Stimulated activated naive CD4-positive, alpha-beta T cell treated with Interleukin-2 at 50 U/mL for 16 hours (primary cell): ENCODE results near the gene ZKSCAN2.

Experiments
- DNase-seq: peaks from one replicate; lab custom pipeline; 2025; lab: John Stamatoyannopoulos, UW

Gene ZKSCAN2

DNA sequence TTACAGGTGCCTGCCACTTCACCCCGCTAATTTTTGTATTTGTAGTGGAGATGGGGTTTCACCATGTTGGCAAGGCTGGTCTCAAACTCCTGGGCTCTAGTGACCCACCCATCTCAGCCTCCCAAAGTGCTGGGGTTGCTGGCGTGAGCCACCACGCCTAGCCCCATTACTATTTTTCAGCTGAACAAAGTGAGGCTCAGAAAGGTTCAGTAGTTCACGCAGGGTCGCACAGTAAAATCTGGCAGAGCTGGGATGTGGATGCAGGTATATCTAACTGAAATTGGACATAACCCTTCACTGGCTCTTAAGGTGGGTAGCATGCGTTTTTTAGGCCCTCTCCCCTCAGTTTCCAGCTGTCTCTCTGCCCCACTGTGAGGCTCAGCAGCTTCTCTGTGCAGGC, 33.7 kb downstream of the ZKSCAN2 start:
- DNase-seq, result no peak

DNA sequence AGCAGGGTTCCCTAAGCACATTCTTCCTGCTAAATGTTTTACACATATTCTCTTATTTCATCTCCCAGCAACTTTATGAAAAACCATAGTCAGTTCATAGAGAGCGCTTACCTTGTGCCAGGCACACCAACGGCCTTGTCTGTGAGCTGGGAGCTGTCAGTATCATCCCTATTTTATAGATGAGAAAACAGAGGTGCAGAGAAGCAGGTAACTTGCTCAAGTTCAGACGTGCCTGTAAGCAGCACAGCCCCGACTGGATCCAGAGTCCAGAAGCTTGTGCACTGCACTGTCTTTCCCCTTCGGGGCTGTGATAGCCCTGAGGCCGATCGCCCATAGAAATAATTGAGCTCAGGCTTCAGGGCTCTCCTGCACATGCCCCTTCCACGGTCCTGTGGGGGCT, 34.7 kb downstream of the ZKSCAN2 start:
- no peak for DNase-seq

DNA sequence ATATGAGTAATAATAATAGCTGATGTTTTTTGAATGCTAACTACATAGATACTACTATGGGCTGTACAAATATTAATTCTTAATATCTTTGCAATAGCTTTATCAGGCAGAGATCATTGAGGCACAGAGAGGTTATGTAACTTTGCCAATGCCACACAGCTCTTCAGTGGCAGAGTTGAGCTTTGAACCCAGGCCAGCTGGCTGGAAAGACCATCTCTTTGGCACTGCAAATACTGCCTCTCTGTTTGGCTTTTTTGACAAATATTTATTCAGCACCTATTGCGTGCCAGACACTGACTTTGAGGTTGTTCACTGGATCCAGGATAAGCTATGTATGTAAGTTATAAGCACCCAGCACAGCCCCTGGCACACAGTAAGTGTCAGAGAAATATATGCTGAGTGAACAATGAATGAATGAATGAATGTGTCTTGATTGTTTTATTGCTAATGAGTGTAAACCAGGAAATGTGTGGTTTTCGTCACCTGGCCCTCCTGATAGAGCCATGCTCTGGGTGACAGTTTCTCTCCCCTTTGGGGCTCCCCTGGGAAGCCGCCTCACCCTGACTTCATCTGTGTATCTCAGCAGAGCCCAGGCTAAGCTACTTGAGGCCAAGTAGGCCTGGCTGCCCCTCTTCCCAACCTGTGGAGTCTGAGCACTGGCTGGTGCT, 38.4 kb downstream of the ZKSCAN2 start:
- no peak for DNase-seq

DNA sequence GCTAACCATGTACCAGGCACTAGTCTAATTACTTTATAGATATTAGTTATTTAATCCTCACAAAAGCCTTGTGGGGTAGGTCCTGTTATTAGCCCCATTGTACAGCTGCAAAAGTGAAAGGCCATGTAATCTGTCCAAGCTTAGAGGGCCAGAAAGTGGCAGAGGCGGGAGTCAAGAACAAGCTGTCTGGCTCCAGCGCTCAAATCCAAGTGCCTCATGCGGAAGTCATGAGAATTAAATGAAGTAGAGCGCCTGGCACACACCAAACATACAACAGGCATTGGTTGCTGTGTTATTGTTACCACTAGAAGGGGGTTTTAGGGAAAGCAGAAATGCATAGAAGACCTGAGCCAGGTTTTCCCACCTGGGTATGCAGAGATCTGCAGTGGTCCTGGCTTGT, 39.7 kb downstream of the ZKSCAN2 start:
- DNase-seq, result no peak

DNA sequence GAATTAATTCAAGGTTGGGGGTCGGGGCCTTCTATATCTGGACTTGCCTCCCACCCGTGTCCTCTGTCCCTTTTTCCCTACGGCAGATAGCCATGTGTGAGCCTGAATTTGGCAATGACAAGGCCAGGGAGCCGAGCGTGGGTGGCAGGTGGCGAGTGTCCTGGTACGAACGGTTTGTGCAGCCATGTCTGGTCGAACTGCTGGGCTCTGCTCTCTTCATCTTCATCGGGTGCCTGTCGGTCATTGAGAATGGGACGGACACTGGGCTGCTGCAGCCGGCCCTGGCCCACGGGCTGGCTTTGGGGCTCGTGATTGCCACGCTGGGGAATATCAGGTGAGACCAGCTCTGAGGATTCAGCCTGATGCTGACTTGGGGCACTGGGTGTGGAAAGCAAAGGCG, 40.5 kb downstream of the ZKSCAN2 start:
- DNase-seq, result no peak

DNA sequence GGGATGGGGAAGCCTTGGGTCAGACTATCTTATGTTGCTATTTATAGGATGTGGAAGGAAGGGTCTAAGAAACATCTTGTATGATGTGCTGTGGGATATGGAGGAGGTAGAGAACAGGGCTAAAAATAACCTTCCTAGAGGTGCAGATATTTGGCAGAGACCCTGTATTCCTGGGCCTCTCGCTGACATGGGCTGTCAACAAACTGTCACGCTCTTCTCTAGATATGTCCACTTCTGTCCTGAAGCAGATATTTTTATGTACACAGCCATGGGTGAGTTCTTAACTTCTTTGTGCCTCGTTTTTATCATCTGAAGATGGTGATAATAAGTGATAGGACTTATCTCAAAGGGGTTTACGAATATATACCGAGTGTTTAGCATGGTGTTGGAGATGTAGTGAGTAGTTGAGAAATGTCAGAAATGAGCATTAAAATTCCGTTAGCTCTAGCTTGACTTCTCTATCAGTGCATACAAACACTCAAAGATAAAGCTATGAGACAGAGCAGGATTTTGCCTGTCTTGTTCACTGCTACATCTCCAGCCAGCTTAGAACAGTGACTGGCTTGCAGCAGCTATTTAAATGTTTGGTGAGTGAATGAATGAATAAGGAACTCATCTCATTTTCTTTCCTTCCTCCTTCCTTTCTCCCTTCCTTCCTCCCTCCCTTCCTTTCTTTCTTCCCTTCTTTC, 43.8 kb downstream of the ZKSCAN2 start:
- no peak for DNase-seq

DNA sequence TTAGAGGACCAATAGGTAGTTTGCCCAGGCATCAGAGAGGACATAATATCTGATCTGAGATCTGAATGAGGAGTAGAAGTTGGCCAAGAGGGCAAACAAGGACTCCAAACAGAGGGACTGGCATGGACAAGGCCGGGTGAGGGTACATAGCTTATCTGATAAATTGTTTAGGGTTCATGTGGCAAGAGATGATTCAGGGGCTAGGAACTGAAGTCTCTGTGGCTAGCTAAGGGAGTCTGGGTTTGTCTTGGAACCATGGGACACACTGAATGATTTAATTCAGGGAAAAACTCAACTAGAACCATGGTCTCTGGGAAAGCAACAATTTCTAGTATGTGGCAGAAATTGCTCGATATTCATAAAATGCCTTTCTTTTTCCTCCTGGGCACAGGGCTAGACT, 45.0 kb downstream of the ZKSCAN2 start:
- DNase-seq, result no peak

DNA sequence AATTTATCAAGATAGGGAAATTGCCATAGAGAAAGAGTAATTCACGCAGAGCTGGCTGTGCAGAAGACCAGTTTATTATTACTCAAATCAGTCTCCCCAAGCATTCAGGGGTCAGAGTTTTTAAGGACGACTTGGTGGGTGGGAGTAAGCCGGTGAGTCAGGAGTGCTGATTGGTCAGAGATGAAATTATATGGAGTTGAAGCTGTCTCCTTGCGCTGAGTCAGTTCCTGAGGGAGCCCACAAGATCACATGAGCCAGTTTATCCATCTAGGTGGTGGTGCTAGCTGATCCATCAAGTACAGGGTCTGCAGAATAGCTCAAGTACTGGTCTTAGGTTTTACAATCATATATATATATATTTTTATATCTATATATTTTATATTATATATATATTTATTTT, 46.9 kb downstream of the ZKSCAN2 start:
- DNase-seq, result no peak

DNA sequence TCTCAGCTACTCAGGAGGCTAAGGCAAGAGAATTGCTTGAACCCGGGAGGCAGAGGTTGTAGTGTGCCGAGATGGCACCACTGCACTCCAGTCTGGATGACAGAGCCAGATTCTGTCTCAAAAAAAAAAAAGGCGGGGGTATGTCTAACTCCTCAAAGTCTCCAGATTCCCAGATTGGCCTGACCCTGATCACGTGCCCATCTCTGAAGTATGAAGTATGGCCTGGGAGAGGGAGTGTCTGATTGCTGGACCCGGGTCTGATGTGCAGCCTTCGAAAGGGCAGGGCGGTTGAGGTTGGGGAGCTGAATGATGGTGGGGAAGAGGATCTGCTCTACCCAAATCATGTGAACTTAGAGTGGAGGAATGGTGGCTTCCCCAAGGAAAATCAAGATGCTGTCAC, 58.2 kb downstream of the ZKSCAN2 start:
- DNase-seq, result no peak

DNA sequence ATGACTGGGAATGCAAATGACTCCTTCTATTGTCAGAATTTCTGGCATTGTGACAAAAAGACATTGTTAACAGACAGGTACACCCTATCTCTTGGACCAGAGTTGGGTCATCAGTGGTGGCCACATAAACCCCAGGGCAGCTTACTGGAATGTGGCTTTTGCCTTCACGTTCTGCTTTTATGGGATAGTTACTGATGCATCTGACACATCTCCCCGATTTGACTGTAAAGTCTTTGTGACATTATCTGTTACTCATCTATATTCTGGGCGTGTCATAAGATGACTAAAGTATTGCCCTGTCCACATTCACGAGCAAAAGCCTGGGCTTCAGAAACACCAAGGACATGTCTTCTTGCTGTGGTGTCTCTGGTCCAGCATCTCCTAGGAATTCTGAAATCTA, 59.6 kb downstream of the ZKSCAN2 start:
- no peak for DNase-seq

DNA sequence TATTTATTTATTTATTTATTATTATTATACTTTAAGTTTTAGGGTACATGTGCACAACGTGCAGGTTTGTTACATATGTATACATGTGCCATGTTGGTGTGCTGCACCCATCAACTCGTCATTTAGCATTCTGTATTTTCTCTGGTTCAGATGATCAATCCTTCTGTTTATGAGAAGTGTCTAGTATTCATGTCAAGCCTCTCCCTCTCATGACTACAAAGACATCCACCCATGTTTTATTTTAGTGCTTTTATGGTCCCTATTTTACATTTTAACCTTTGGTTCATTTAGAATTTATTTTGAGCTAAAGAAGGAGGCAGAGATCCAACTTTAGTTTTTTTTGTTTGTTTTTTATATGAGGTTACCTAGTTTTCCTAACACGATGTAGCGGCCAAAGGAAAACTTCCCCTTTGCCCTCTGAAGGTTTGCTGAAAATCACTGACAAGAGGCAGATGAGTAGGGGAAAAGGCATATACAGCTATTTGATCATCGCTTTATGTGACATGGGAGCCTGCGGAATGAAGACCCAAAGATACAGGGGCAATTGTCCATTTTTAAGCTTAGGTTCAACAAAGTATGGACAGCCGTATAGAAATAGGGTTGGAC, 63.3 kb downstream of the ZKSCAN2 start:
- DNase-seq, result no peak

DNA sequence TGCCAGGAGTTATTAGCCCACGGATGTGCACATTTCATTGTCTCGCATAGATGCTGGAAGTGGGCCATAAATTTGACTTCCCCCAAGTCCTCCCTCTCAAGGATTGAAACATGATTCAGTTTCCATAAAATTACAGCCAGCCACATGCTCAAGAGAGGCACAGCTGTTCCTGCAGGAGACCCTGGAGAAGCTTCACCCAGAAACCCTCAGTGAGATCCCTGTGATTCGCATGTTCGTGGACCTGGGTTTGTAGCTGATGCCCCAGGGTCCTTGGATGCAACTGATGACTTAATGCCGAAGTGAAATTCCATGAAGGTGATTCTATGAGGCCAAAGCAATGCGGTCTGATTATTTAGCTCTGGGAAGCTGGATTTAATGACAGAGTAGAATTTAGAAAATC, 65.5 kb downstream of the ZKSCAN2 start:
- no peak for DNase-seq

DNA sequence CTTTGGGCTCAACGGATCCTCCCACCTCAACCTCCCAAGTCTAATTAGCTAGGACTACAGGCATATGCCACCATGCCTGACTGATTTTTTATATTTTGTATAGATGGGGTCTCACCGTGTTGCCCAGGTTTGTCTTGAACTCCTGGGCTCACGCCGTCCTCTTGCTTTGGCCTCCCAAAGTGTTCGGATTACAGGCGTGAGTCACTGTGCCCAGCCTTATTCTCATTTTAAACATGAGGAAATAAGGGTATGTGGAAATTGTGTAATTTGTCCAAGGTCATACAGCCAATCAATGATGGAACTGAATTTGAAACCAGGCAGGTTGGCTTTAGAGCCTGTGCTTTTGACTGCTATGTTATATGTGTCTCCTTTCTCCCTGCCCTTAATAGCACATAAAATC, 68.3 kb downstream of the ZKSCAN2 start:
- no peak for DNase-seq

DNA sequence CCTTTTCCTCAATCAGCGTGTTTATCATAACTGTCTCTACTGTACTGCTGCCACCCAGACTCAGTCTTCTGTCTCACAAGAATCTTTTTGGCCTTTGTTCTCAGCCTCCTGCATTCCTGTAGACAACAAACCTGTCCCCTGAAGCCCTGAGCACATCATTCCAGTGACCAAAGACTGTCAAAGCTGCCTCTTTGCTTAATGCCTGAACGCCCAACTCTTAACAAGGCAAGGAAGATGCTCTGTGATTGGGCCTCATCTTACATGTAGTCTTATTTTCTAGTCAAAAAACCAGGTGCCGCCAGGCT, 70.2 kb downstream of the ZKSCAN2 start:
- no peak for DNase-seq
